ENCODE measurements around the gene ZNF846.
"Not testable (repeated sequence)": the region's sequence is repeated elsewhere in the genome, so short reads cannot be mapped to it uniquely, and the experiment has no call there.

ZNF846 gene

DNA sequence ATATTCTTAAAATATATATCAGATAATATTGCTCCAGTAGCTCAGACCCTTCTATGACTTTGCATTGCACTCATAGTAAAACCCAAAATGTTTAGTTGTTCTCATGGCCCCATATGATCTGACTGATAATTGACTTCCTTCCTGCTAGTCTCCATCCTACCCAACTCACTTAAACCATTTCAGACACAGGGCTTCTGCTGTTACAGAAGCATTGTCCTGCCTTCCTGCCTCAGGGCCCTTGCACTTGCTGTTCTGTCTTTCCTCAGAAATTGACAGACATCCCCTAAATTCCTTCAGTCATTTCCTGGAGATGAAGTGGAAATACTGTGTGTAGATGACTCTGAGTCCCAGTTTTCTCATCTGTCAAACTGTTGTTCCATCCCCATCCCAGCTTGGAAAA, 30.6 kb upstream of the ZNF846 start:
- no peak overlapping the region for H3K4me3 ChIP-seq (ENCODE audit: low read depth, low read length)
- DNase-seq (ENCODE audit: low read depth, low spot score), result no peak
- in situ Hi-C loops (cut with HindIII; ENCODE audit: low sequenced_read_pairs), result no loop called here
- TF ChIP-seq, protein P1, sequence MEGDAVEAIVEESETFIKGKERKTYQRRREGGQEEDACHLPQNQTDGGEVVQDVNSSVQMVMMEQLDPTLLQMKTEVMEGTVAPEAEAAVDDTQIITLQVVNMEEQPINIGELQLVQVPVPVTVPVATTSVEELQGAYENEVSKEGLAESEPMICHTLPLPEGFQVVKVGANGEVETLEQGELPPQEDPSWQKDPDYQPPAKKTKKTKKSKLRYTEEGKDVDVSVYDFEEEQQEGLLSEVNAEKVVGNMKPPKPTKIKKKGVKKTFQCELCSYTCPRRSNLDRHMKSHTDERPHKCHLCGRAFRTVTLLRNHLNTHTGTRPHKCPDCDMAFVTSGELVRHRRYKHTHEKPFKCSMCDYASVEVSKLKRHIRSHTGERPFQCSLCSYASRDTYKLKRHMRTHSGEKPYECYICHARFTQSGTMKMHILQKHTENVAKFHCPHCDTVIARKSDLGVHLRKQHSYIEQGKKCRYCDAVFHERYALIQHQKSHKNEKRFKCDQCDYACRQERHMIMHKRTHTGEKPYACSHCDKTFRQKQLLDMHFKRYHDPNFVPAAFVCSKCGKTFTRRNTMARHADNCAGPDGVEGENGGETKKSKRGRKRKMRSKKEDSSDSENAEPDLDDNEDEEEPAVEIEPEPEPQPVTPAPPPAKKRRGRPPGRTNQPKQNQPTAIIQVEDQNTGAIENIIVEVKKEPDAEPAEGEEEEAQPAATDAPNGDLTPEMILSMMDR (IDR thresholded peaks at IDR 0.05; ENCODE audit: low read depth, low read length), result no peak

DNA sequence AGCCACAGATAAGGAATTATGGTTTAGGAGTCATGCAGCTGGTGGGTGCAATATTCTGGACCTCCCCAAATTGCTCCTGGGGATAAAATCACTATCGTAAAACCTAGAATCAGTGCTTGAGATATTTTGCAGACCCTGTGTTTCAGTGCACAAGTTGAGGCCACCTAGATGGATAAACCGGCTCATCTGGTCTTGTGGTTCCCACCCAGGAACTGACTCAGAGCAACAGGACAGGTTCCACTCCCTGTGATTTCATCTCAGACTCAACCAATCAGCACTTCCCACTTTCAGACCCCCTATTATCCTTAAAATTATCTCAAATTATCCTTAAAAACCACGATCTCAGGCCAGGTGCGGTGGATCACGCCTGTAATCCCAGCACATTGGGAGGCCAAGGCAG, 29.3 kb upstream of the ZNF846 start:
- TF ChIP-seq, protein P1 (IDR thresholded peaks at IDR 0.05; ENCODE audit: low read depth, low read length), result no peak
- in situ Hi-C loops (cut with HindIII; ENCODE audit: low sequenced_read_pairs), result no loop called here
- DNase-seq (ENCODE audit: low read depth, low spot score), result no peak
- no peak overlapping the region for H3K4me3 ChIP-seq (ENCODE audit: low read depth, low read length)

DNA sequence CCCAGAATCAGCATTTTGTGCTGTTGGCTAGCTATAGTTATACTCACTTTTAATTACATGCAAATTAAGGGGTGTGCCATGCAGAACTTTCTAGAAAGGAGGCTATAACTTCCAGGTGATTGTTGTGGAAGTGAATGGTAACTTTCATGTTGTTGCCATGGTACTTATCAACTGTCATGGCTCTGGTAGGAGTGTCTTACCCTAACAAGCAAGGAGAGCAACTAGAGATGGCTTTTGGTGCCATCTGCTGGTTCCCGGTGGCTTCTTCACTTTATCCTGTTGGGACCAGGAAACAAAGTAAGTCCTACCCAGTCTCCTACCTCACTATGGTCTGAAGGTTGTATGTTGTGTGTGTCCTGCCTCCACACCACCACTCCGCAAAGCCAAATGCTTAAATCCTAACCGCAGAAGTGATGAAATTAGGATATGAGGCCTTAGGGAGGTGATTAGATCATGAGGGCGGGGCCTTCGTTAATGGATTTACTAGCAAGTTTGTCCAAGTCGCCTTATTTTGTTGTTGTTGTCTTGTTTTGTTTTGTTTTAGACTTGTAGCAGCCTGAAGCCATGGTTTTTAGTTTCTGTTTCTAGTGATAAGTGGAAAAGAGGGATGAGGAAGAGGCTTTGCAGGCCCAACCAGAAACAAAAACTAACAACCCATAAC, 27.7 kb upstream of the ZNF846 start:
- TF ChIP-seq, protein P1 (IDR thresholded peaks at IDR 0.05; ENCODE audit: low read depth, low read length), result peak; percentile 84
- in situ Hi-C loops (cut with HindIII; ENCODE audit: low sequenced_read_pairs), result no loop called here
- DNase-seq (ENCODE audit: low read depth, low spot score), result peak; percentile 94
- H3K4me3 ChIP-seq (ENCODE audit: low read depth, low read length), result no peak overlapping the region

DNA sequence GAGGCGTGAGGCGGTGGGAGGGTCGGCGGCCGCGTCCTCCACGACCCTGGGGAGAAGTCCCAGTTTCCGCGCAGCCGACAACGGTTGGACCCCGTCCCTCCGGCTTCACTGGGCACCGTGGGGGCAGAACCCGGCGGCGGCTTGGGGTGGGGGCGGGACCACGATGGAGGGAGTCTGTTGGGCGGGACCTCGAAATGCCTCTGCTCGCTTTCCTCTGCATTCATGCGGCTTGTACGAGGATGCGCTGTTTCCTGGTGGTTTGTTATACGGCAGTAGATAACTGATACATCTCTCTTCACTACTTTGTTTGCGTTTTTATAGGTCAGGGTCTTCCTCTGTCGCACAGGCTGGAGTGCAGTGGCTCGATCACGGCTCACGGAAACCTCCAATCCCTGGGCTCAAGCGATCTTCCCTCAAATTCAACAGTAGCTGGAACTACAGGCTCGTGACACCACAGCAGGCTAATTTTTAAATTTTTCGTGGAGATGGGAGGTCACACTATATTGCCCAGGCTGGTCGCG, 24.6 kb upstream of the ZNF846 start:
- in situ Hi-C loops (cut with HindIII; ENCODE audit: low sequenced_read_pairs), result no loop called here
- peak overlapping the region; percentile 72 for H3K4me3 ChIP-seq (ENCODE audit: low read depth, low read length)
- TF ChIP-seq, protein P1 (IDR thresholded peaks at IDR 0.05; ENCODE audit: low read depth, low read length), result no peak
- peak; percentile 45 for DNase-seq (ENCODE audit: low read depth, low spot score)

DNA sequence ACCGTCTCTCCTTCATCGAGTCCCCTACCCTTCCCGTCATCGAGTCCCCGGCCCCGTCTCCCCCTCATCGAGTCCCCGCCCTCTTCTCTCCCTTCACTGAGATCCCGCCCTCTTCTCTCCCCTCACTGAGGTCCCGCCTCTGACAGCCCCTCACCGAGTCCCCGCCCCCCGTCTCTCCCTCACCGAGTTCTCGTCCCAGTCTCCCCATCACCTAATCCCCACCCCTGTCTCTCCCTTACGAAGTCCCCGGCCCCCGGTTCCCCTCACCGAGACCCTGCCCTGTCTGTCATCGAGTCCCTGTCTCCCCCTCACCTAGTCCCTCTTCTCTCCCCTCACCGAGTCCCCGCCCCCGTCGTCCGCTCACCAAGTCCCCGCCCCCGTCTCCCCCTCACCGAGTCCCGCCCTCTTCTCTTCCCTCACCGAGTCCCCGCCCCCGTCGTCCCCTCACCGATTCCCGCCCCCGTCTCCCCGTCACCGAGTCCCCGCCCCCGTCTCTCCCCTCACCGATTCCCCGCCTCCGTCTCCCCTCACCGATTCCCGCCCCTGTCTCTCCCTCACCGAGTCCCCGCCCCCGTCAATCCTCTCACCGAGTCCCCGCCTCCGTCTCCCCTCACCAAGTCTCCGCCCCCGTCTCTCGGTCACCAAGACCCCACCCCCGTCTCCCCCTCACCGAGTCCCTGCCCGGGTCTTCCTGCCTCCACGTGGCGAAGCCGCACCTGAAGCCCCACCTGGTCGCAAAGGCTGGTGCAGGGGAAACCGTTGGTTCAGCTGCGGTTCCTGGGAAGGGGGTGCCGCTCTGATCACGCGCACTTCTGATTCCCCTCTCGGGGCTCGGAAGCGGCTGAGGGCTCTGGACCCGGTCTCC, 23.9 kb upstream of the ZNF846 start:
- TF ChIP-seq, protein P1 (IDR thresholded peaks at IDR 0.05; ENCODE audit: low read depth, low read length), result no peak
- peak; percentile 94 for DNase-seq (ENCODE audit: low read depth, low spot score)
- peak overlapping the region; percentile 72 for H3K4me3 ChIP-seq (ENCODE audit: low read depth, low read length)
- in situ Hi-C loops (cut with HindIII; ENCODE audit: low sequenced_read_pairs), result no loop called here

DNA sequence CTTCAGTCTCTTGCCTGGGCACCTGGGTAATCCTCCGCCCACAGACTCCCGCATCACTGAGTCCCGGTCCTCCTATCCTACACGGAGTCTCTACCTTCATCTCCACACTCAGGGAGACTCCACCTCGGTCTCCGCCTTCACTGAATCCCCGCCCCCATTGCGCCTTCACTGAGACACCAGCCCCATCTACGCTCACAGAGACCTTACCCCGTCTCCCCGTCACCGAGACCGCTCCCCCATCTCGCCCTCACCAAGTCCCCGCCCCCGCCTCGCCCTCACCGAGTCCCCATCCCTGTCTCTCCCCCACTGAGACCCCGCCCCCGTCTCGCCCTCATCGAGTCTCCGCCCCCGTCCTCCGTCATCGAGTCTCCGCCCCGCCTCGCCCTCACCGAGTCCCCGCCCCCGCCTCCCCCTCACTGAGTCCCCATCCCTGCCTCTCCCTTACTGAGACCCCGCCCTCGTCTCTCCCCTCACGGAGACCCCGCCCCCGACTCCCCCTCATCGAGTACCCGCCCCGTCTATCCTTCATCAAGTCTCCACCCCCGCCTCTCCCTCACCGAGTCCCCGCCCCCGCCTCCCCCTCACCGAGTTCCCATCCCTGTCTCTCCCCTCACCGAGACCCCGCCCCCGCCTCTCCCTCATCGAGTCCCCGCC, 23.1 kb upstream of the ZNF846 start:
- peak overlapping the region; percentile 69 for H3K4me3 ChIP-seq (ENCODE audit: low read depth, low read length)
- TF ChIP-seq, protein P1 (IDR thresholded peaks at IDR 0.05; ENCODE audit: low read depth, low read length), result no peak
- in situ Hi-C loops (cut with HindIII; ENCODE audit: low sequenced_read_pairs), result no loop called here
- peak; percentile 97 for DNase-seq (ENCODE audit: low read depth, low spot score)

DNA sequence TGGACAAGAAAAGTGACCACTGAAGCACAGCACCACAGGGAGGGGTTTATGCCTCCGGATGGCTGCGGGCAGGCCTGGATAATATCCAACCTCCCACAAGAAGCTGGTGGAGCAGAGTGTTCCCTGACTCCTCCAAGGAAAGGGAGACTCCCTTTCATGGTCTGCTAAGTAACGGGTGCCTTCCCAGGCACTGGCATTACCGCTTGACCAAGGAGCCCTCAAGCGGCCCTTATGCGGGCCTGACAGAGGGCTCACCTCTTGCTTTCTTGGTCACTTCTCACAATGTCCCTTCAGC, 22.5 kb upstream of the ZNF846 start:
- H3K4me3 ChIP-seq (ENCODE audit: low read depth, low read length); in situ Hi-C loops (cut with HindIII; ENCODE audit: low sequenced_read_pairs); DNase-seq (ENCODE audit: low read depth, low spot score): not testable (repeated sequence)

DNA sequence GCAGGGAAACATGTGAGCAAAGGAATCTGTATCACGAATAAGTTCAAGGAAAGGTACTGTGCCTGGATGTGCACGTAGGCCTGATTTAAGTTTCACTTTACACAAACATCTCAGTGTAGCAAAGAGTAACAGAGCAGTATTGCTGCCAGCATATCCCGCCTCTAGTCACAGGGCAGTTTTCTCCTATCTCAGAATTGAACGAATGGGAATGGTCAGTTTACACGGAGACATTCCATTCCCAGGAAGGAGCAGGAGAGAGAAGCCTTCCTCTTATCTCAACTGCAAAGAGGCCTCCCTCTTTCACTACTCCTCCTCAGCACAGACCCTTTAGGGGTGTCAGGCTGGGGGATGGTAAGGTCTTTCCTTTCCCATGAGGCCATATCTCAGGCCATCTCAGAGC, 21.0 kb upstream of the ZNF846 start:
- DNase-seq (ENCODE audit: low read depth, low spot score); H3K4me3 ChIP-seq (ENCODE audit: low read depth, low read length); in situ Hi-C loops (cut with HindIII; ENCODE audit: low sequenced_read_pairs): not testable (repeated sequence)

Data from astrocyte of the spinal cord (primary cell).